ENCODE measurements around the gene MAML3. TPM values are rescaled to one million over a fixed set of nuclear protein-coding genes. Genes with fewer than 3 reads are reported as not detected.

The MAML3 gene
- total and polyA plus RNA-seq, 2 of the 13 experiments (the other 11 are each of a cell fraction or from before 2014, with no cell fraction given) = 0.05 to 0.13 TPM

DNA sequence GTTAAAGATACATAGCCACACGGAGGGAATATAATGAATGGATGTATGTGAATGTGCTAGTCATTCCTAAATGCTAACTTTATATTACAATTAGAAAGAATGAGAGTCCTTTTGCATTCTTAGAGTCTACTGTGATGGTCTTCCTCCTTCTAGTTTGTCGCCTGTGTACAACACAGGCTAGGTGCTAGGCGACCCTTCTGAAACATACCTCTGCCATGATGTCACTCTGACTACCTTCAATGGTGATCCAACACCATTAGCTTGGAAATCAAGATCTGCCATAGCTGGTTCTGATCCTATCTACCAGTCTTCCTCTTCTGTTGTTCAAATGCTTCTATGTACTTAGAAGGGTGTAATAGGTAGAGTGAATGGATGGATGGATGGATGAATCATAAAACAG is 337.1 kb downstream of the MAML3 start:
- BruUV-seq (replicated peaks) = no TSS peak
- FAIRE-seq (no peak), ATAC-seq (no peak), DNase-seq (ENCODE audit: low spot score) (no peak)
- no peaks in the 10 kb centered on the region for H3K9me3 ChIP-seq (ENCODE audit: low read length)
- no peaks in the 10 kb centered on the region for H4K20me1 ChIP-seq (ENCODE audit: insufficient read depth, low read length)
- no peak overlapping the region for H3K9ac ChIP-seq (ENCODE audit: insufficient read depth, low read depth, low read length)
- in situ Hi-C loops (cut with HindIII; ENCODE audit: extremely low pct_ligation_motif_present, low pct_unique_long_range_greater_than_20kb) (no loop called here), intact Hi-C loops (cut with micrococcal nuclease; ENCODE audit: unreplicated experiment) (no loop called here)
- WGBS (ENCODE audit: low lambda C conversion rate) = 20% methylated on average over 3 of the region's 3 CpGs
- peaks cover 7% of the 10 kb centered on the region; the same call in 1 of the 2 replicates for H3K4me1 ChIP-seq (ENCODE audit: insufficient read depth, low read length)
- no peak overlapping the region for H3K4me3 ChIP-seq (replicated peaks in 1 of 3; ENCODE audit: insufficient read depth in 1 of 3, low read depth in 2 of 3, low read length in 3 of 3)
- no peak for TF ChIP-seq ARID4A (CRISPR knock-in tag; IDR thresholded peaks at IDR 0.05; ENCODE audit: borderline replicate concordance)
- TF ChIP-seq FOXK2 (IDR thresholded peaks at IDR 0.05) = no peak
- TF ChIP-seq TBL1XR1 (IDR thresholded peaks at IDR 0.05; ENCODE audit: borderline replicate concordance, low read length, partially characterized antibody) = no peak
- TF ChIP-seq ZNF546 (CRISPR knock-in tag; conservative IDR thresholded peaks at IDR 0.05) = no peak
- no peak for TF ChIP-seq SKI (IDR thresholded peaks at IDR 0.05; ENCODE audit: partially characterized antibody)
- no peak for TF ChIP-seq ZFYVE20 (CRISPR knock-in tag; IDR thresholded peaks at IDR 0.05; ENCODE audit: borderline replicate concordance, low read depth)
- TF ChIP-seq ZNF276 (CRISPR knock-in tag; IDR thresholded peaks at IDR 0.05; ENCODE audit: low read depth) = no peak
- TF ChIP-seq HOXA7 (CRISPR knock-in tag; IDR thresholded peaks at IDR 0.05) = no peak
- TF ChIP-seq BRD4 (CRISPR knock-in tag; IDR thresholded peaks at IDR 0.05) = no peak
- TF ChIP-seq SNAPC5 (CRISPR knock-in tag; IDR thresholded peaks at IDR 0.05; ENCODE audit: borderline replicate concordance) = no peak
- TF ChIP-seq, protein P1, sequence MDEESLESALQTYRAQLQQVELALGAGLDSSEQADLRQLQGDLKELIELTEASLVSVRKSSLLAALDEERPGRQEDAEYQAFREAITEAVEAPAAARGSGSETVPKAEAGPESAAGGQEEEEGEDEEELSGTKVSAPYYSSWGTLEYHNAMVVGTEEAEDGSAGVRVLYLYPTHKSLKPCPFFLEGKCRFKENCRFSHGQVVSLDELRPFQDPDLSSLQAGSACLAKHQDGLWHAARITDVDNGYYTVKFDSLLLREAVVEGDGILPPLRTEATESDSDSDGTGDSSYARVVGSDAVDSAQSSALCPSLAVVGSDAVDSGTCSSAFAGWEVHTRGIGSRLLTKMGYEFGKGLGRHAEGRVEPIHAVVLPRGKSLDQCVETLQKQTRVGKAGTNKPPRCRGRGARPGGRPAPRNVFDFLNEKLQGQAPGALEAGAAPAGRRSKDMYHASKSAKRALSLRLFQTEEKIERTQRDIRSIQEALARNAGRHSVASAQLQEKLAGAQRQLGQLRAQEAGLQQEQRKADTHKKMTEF (CRISPR knock-in tag; IDR thresholded peaks at IDR 0.05) = no peak
- no peak overlapping the region for H3K27ac ChIP-seq (ENCODE audit: extremely low read length, insufficient read depth, low read length)
- peaks cover 3 to 38% of the 10 kb centered on the region in 2 experiments; a peak in 4 of 5 replicates for H3K27me3 ChIP-seq (ENCODE audit: control insufficient read depth in 1 of 2, insufficient read depth in 2 of 2, low read length in 2 of 2)
- POLR2A ChIA-PET = no interaction called here
- no peaks in the 10 kb centered on the region for H3K79me2 ChIP-seq (ENCODE audit: insufficient read depth, low read length)
- no peak overlapping the region for H2AFZ ChIP-seq (ENCODE audit: low read length)
- CTCF ChIA-PET (ENCODE audit: low intra/inter-chr PET ratio, low total read pairs) = no interaction called here
- H3K4me2 ChIP-seq (ENCODE audit: low read depth, low read length) = no peak overlapping the region
- H3K36me3 ChIP-seq (replicated peaks in 1 of 2; ENCODE audit: control insufficient read depth in 1 of 2, insufficient read depth in 2 of 2, low read length in 2 of 2) = no peaks in the 10 kb centered on the region

Data from HepG2 (cell line).